NK-92 treated with Interleukin-12 subunit alpha and Interleukin-12 subunit beta, amount 100 ng/mL, for 24 hours (cell line): ENCODE results near the gene EVI2B.
"Not testable (repeated sequence)": the region's sequence is repeated elsewhere in the genome, so short reads cannot be mapped to it uniquely, and the experiment has no call there.

Source experiments
- DNase-seq: peaks from one replicate; lab custom pipeline; 2025; lab: John Stamatoyannopoulos, UW

EVI2B gene

DNA sequence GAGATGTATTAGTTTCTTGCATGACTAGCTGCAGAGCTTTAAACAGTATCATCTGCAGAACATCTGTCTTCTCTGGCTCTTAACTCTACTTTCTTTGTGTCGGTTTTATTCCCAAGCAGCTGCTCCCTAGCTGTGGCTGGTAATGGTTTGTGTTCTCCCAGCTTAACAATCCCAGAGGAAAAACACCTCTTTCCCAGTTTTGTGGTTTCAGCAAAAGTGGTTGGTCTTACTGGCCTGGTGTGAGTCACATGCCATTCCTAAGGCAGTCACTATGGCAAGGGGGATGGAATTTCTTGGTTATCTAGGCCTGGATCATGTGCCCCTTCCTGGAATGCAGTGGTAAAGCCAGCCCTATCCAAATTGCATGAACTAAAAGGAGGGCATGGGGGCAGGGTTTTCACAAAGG lies 44.3 kb downstream of the EVI2B start:
- DNase-seq, result no peak

DNA sequence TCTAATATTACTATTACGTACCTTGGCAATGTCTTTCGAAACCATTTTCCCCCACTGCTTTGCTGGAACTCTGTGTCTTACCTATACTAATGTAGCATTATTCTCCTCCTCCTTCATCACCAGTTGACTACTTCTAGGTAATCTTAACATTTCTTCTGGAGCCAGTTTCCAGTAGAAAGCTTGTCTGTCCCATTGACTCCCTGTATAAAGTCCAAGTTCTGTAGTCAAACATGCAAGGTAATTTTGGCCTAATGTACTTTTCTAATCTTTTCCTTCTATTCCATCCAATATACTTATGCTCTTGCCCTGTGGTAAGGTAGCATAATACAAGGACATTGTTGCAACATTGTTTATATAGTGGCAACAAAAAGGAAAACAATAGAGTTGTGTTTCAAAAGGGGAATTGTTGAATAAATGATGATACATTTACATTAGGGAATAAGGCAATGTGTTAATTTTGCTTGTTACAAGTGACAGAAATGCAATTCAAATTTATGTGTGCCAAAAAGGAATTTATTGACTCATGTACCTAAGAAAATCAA lies 44.7 kb downstream of the EVI2B start:
- DNase-seq, result no peak

DNA sequence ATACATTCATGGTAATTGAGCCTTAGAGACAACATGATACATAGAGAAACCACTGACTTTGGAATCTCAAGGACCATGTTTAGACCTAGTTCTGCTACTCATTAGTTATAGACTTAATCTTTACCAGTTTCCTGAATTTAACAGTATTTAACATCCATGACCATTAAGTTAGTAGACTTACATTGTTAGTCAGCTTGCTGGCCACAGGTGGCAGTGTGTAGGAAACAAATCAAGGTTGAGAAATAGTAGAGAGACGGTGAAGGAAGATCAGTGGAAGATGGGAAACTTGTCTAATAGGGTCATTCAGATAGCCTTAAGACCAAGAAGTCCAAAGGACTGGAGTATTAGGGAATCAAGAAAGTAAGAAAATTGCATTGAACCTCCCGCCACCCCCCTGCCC lies 47.8 kb downstream of the EVI2B start:
- no peak for DNase-seq

GRCh38 chr17:31262923-31263322 lies 50.9 kb downstream of the EVI2B start:
- not testable (repeated sequence) for DNase-seq

GRCh38 chr17:31261601-31262000 lies 52.3 kb downstream of the EVI2B start:
- no peak for DNase-seq

DNA sequence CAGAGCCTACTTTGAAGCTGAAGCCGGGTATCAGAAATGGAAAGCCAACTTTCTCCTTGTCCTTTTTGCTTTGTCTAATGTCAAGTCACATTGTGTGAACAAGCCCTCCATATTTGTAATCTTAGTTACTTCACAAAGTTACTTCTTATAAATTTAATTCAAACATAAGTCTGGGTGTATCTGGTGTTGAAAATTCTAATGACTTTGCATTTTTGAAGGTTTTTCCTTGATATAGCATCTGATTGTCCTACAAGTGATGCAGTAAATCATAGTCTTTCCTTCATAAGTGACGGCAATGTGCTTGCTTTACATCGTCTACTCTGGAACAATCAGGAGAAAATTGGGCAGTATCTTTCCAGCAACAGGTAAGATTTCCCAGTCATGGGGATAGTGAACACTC lies 53.7 kb downstream of the EVI2B start:
- DNase-seq, result no peak

DNA sequence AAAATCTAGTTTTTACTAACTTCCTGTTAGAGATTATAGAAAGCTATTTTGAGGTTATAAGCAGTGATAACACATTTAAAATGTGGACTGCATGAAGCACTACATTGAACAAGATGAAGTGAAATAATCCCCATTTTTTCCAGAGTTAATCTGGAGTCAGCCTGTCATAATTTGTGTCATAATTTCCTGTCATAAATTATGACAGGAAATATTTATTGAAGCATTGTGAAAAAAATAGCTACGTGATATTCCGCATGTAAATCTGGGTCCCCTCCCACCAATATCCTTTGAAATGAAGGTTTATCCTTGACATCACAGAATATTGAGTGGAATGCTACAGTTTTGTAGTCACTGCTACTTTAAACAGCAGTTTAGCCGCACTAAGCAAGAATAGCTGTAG lies 56.9 kb downstream of the EVI2B start:
- no peak for DNase-seq

DNA sequence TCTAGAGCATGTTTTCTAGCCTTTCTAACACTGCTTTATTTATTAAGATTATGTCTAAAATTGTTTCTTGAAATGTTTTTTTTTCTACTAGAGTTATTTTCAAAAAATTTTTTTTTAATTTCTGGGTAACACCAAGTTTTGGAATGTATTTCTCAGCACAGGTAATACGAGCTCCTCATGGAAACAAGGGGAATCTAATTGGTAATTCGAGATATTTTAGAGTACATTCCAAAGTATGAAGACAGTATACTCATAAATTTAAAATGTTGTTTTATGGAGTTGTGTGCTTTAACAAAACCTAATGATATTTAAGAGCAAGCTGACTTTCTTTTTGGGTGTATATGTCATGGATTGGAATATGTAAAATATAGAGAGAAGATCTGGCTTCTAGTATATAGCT lies 59.2 kb downstream of the EVI2B start:
- no peak for DNase-seq
